ENCODE results near the gene KAT7. TPM values are rescaled to one million over a fixed set of nuclear protein-coding genes. Genes with fewer than 3 reads are reported as not detected.
A peak's percentile ranks its signal among the peaks of the same experiment; 100 is the strongest.

Gene KAT7
- 10 to 100 TPM; 91.7 to 92.5 TPM for total RNA-seq

GRCh38 chr17:49788478-49789242 is at the start of gene KAT7:
Gene KAT7, plus strand, starts transcription at chr17:49788681. Its CDS starts 154 bp downstream, at chr17:49788835.
- peaks cover 38% of the 10 kb centered on the region for H3K4me1 Mint-ChIP-seq
- POLR2A ChIA-PET = interaction anchor here (0.9 to 3.1 kb wide), 20 partner anchors 10 to 219 kb away, joined by 3 to 19 read pairs (median 4); partner anchors contain the start of genes FAM117A and SLC35B1

GRCh38 chr17:49739641-49740271 is 48.7 kb upstream of the KAT7 start:
- Mint-ChIP-seq H3K27ac (peak overlapping the region; percentile 99), H3K9me3 (no peaks in the 10 kb centered on the region), H3K27me3 (no peaks in the 10 kb centered on the region), H3K4me3 (peak overlapping the region; percentile 92), H3K4me1 (peaks cover 55% of the 10 kb centered on the region), H3K36me3 (peaks cover 24% of the 10 kb centered on the region)
- POLR2A ChIA-PET = interaction anchor here (1.0 to 5.7 kb wide), 7 partner anchors 9 to 78 kb away, joined by 3 to 68 read pairs (median 5); partner anchors contain the start of genes FAM117A, KAT7, SLC35B1 and SPOP
- ATAC-seq (ENCODE audit: low read depth) (peak; percentile 96), DNase-seq (peak; percentile 81)

More at GRCh38 chr17:49788478-49789242, at the start of gene KAT7:
- peak within 1 kb of the TSS; percentile 97 for H3K27ac Mint-ChIP-seq
- H3K27me3 Mint-ChIP-seq = peaks cover 2% of the 10 kb centered on the region
- H3K36me3 Mint-ChIP-seq = peaks cover 18% of the 10 kb centered on the region
- peak; percentile 92 for ATAC-seq (ENCODE audit: low read depth)
- peak; percentile 96 for DNase-seq
- no peaks in the 10 kb centered on the region for H3K9me3 Mint-ChIP-seq
- H3K4me3 Mint-ChIP-seq = peak within 1 kb of the TSS; percentile 91

DNA sequence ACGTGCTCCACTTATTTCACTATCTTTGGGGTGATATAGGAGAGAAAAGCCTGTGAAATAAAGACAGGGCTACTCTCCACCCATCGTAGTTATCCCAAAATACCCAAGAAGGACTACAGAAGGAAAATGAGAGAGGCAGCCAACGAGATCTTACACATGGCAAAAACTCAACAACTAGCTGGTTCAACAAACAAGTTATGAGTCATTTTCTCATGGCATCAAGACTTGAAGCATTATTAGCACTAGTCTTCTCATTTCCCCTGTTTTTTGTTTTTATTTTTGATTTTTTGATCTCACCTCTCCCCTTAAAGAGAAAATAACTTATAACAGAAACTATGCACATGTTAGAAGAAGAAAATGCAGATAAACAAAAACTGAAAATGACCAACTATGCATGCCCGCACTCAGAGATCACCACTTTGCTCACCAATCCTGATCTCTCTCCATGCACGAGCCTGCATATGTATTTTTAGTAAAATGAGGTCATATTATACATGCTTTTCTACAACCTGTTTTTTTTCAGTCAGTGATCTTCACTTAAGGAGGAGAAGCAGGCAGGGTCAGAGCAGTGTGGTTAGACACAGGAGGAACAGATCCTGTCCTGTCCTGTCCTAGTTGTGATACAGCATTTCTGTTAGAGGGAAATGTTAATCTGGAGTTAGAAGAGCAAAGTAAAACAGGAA is 47.3 kb upstream of the KAT7 start:
- peak overlapping the region; percentile 99 for H3K27ac Mint-ChIP-seq
- peaks cover 66% of the 10 kb centered on the region for H3K4me1 Mint-ChIP-seq
- ATAC-seq (ENCODE audit: low read depth) (no peak), DNase-seq (no peak)
- H3K9me3 Mint-ChIP-seq = no peaks in the 10 kb centered on the region
- peaks cover 30% of the 10 kb centered on the region for H3K36me3 Mint-ChIP-seq
- H3K27me3 Mint-ChIP-seq = no peaks in the 10 kb centered on the region
- H3K4me3 Mint-ChIP-seq = peak overlapping the region; percentile 92
- POLR2A ChIA-PET = interaction anchor here (0.6 to 5.7 kb wide), 5 partner anchors 12 to 54 kb away, joined by 3 to 68 read pairs (median 4); partner anchors contain the start of genes FAM117A, KAT7 and SLC35B1

- Mint-ChIP-seq H3K4me3 (peak overlapping the region; percentile 92), H3K27ac (peak overlapping the region; percentile 99), H3K9me3 (no peaks in the 10 kb centered on the region), H3K4me1 (peaks cover 69% of the 10 kb centered on the region), H3K27me3 (no peaks in the 10 kb centered on the region), H3K36me3 (peaks cover 27% of the 10 kb centered on the region)
- no peak for DNase-seq
- POLR2A ChIA-PET = interaction anchor here (0.8 to 5.7 kb wide), 3 partner anchors 21 to 47 kb away, joined by 3 to 68 read pairs (median 7); partner anchors contain the start of genes FAM117A, KAT7 and SLC35B1
- ATAC-seq (ENCODE audit: low read depth) = no peak
Observed at GRCh38 chr17:49741692-49742076, 46.8 kb upstream of the KAT7 start.

DNA sequence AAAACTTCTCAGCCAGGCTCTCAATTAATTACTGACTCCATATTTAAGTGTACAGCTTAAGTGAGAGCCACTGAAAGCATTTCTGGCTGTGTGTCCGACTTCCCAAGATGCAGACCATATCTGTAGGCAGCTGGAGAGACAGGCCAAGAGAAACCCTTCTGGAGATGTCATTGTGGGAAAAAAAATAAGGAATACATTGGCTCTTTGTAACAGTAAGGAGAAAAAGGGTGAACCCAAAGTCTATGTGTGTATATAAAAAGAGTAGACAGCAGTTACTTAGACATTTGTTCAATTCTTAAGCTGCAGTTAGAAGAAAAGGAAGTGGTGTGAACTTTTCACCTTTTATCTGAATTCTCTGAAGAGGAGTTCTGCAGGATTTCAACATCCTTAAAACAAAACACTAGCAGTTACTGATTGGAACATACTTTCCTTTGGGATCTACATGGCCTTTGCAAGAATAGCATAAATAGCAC is 46.3 kb upstream of the KAT7 start:
- Mint-ChIP-seq H3K27ac (peak overlapping the region; percentile 99), H3K36me3 (peaks cover 27% of the 10 kb centered on the region), H3K9me3 (no peaks in the 10 kb centered on the region), H3K4me3 (peak overlapping the region; percentile 92), H3K27me3 (no peaks in the 10 kb centered on the region), H3K4me1 (peaks cover 74% of the 10 kb centered on the region)
- DNase-seq = no peak
- ATAC-seq (ENCODE audit: low read depth) = no peak
- POLR2A ChIA-PET = interaction anchor here (1.4 to 5.7 kb wide), 3 partner anchors 20 to 46 kb away, joined by 5 to 68 read pairs (median 7); partner anchors contain the start of genes FAM117A, KAT7 and SLC35B1

- H3K4me1 Mint-ChIP-seq = peaks cover 75% of the 10 kb centered on the region
- DNase-seq (no peak), ATAC-seq (ENCODE audit: low read depth) (no peak)
- no peaks in the 10 kb centered on the region for H3K27me3 Mint-ChIP-seq
- H3K36me3 Mint-ChIP-seq = peaks cover 20% of the 10 kb centered on the region
- POLR2A ChIA-PET = interaction anchor here (5.3 kb wide), 1 partner anchor 17 kb away, joined by 76 read pairs; the partner anchor contains the start of gene FAM117A
- peak overlapping the region; percentile 85 for H3K27ac Mint-ChIP-seq
- H3K9me3 Mint-ChIP-seq = no peaks in the 10 kb centered on the region
- H3K4me3 Mint-ChIP-seq = peak overlapping the region; percentile 79
Observed at GRCh38 chr17:49745175-49746139, 43.0 kb upstream of the KAT7 start.

DNA sequence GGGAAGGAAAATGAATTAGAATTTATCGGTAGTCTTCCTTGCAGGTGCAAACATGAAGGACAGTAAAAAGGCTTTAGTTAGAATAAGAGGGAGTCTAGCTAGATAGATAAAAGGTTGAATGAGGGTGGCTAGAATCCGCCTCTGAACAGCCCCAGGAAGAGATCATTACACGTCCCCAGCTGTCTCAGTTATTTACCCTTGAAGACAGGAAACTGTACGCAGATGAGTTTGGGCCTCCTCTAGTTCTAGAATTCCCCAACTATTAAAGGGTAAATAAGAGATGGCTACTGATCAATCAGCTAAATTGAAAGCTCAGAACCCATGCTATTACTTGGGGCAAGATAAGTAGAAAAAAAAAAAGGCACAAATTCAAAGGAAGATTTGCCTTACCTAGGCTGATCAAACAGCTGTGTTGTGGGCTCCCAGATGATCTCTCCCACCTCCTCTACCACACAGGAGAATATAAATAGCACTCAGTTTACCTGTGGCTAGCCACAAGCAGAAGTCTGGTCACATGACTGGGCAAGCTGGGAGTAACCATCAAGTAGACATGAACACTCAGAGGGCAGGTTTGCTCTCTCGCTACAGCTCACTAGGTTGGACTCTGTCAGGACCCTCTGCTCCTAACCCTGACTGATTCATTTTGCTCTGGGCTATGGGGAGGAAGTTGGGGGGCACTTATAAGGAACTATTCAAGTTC is 41.5 kb upstream of the KAT7 start:
- Mint-ChIP-seq H3K36me3 (peaks cover 20% of the 10 kb centered on the region), H3K27me3 (no peaks in the 10 kb centered on the region)
- no peak for DNase-seq

GRCh38 chr17:49747632-49748031 is 40.8 kb upstream of the KAT7 start:
- peaks cover 20% of the 10 kb centered on the region for H3K36me3 Mint-ChIP-seq
- H3K27ac Mint-ChIP-seq = peak overlapping the region; percentile 85
- no peaks in the 10 kb centered on the region for H3K27me3 Mint-ChIP-seq
- no peak for ATAC-seq (ENCODE audit: low read depth)
- peaks cover 59% of the 10 kb centered on the region for H3K4me1 Mint-ChIP-seq
- no peaks in the 10 kb centered on the region for H3K9me3 Mint-ChIP-seq
- peak overlapping the region; percentile 79 for H3K4me3 Mint-ChIP-seq
- POLR2A ChIA-PET = interaction anchor here (0.9 to 5.3 kb wide), 9 partner anchors 8 to 41 kb away, joined by 3 to 76 read pairs (median 9); partner anchors contain the start of genes FAM117A, KAT7 and SLC35B1
- DNase-seq = no peak

More for the DNA sequence above, 41.5 kb upstream of the KAT7 start:
- Mint-ChIP-seq H3K4me1 (peaks cover 60% of the 10 kb centered on the region), H3K27ac (peak overlapping the region; percentile 85), H3K4me3 (peak overlapping the region; percentile 79), H3K9me3 (no peaks in the 10 kb centered on the region)
- POLR2A ChIA-PET = interaction anchor here (0.6 to 5.3 kb wide), 9 partner anchors 9 to 41 kb away, joined by 3 to 76 read pairs (median 5); partner anchors contain the start of genes FAM117A, KAT7 and SLC35B1
- ATAC-seq (ENCODE audit: low read depth) = peak; percentile 71

GRCh38 chr17:49748223-49748622 is 40.3 kb upstream of the KAT7 start:
- no peaks in the 10 kb centered on the region for H3K27me3 Mint-ChIP-seq
- H3K36me3 Mint-ChIP-seq = peaks cover 16% of the 10 kb centered on the region
- POLR2A ChIA-PET = interaction anchor here (0.9 to 5.3 kb wide), 9 partner anchors 9 to 71 kb away, joined by 3 to 76 read pairs (median 6); partner anchors contain the start of genes FAM117A, KAT7 and SLC35B1
- ATAC-seq (ENCODE audit: low read depth) (peak; percentile 26), DNase-seq (no peak)
- H3K9me3 Mint-ChIP-seq = no peaks in the 10 kb centered on the region
- peaks cover 57% of the 10 kb centered on the region for H3K4me1 Mint-ChIP-seq
- H3K27ac Mint-ChIP-seq = peak overlapping the region; percentile 85
- H3K4me3 Mint-ChIP-seq = peak overlapping the region; percentile 79

DNA sequence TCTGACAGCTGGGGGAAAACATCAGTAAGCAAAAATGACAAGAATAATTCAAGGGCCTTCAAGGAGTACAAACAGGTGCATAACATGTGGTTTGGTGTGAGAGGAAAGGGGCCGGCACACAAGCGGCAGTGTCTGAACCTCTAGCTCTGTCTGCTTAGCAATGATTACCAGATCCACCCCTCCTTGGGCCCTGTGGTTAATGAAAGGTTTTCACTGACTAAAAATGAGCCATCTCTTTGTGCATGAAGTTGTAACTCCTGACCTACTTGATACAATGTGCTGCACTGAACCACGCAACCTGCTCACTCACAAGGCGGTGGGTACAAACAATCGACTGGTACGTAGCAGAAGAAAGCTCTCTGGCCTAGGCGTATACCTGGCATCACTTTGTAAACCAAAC is 39.7 kb upstream of the KAT7 start:
- POLR2A ChIA-PET = interaction anchor here (0.9 to 5.3 kb wide), 7 partner anchors 9 to 72 kb away, joined by 3 to 76 read pairs (median 12); partner anchors contain the start of genes FAM117A, KAT7 and SLC35B1
- peaks cover 59% of the 10 kb centered on the region for H3K4me1 Mint-ChIP-seq
- peak; percentile 32 for DNase-seq
- peak overlapping the region; percentile 85 for H3K27ac Mint-ChIP-seq
- peak overlapping the region; percentile 79 for H3K4me3 Mint-ChIP-seq
- H3K9me3 Mint-ChIP-seq = no peaks in the 10 kb centered on the region
- H3K36me3 Mint-ChIP-seq = peaks cover 16% of the 10 kb centered on the region
- no peaks in the 10 kb centered on the region for H3K27me3 Mint-ChIP-seq
- ATAC-seq (ENCODE audit: low read depth) = peak; percentile 69

- ATAC-seq (ENCODE audit: low read depth) (no peak), DNase-seq (no peak)
- Mint-ChIP-seq H3K27ac (peak overlapping the region; percentile 85), H3K27me3 (no peaks in the 10 kb centered on the region), H3K9me3 (no peaks in the 10 kb centered on the region), H3K4me3 (no peak overlapping the region), H3K36me3 (peaks cover 18% of the 10 kb centered on the region), H3K4me1 (peaks cover 60% of the 10 kb centered on the region)
- POLR2A ChIA-PET = interaction anchor here (1.5 to 5.3 kb wide), 4 partner anchors 9 to 42 kb away, joined by 6 to 76 read pairs (median 14); partner anchors contain the start of genes FAM117A and SLC35B1
Observed at GRCh38 chr17:49749730-49750129, 38.8 kb upstream of the KAT7 start.

Measured in activated naive CD8-positive, alpha-beta T cell treated with anti-CD3 and anti-CD28 coated beads, Interleukin-2, amount 10 ng/mL, durations not matched to agents 7 days and 5 days (primary cell).